ENCODE results near the gene GPC6. TPM values are rescaled to one million over a fixed set of nuclear protein-coding genes. Genes with fewer than 3 reads are reported as not detected.

GPC6 gene
- total RNA-seq, 2 experiments from 2014 or later: not detected

DNA sequence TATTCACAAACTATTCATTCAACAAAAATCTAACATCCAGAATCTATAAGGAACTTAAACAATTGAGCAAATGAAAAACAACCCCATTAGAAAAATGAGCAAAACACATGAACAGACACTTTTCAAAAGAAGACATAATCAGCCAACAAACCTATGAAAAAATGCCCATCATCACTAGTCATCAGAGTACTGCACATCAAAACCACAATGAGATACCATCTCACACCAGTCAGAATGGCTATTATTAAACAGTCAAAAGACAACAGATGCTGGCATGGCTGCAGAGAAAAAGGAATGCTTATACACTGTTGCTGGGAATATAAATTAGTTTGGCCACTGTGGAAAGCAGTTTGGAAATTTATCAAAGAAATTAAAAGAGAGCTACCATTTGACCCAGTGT is 487.6 kb downstream of the GPC6 start:
- H3K4me3 ChIP-seq (ENCODE audit: low read depth, low read length, poor library complexity, severe bottlenecking): no peak overlapping the region
- H3K36me3 ChIP-seq (ENCODE audit: insufficient read depth, low read length): no peaks in the 10 kb centered on the region
- no TSS peak for BruUV-seq (replicated peaks)
- no peak overlapping the region for H3K27ac ChIP-seq (ENCODE audit: low read depth, low read length, poor library complexity, severe bottlenecking)
- H2AFZ ChIP-seq (ENCODE audit: low read length): no peak overlapping the region
- H3K9me2 ChIP-seq (ENCODE audit: insufficient read depth, low read length): no peaks in the 10 kb centered on the region
- no peak overlapping the region for H3K4me2 ChIP-seq (ENCODE audit: low read length)
- no peaks in the 10 kb centered on the region for H3K4me1 ChIP-seq (ENCODE audit: insufficient read depth, low read length, poor library complexity, severe bottlenecking)
- ChIA-PET CTCF (ENCODE audit: unreplicated experiment) (no interaction called here), POLR2A (no interaction called here)
- no peaks in the 10 kb centered on the region for H3K9me3 ChIP-seq (ENCODE audit: low read length)
- no peaks in the 10 kb centered on the region for H3K79me2 ChIP-seq (ENCODE audit: insufficient read depth, low read depth, low read length)
- intact Hi-C loops (cut with micrococcal nuclease; ENCODE audit: unreplicated experiment): no loop called here
- no peak for TF ChIP-seq EZH2phosphoT487 (IDR thresholded peaks at IDR 0.05; ENCODE audit: borderline replicate concordance, low read depth, low read length)
- TF ChIP-seq, protein P1, sequence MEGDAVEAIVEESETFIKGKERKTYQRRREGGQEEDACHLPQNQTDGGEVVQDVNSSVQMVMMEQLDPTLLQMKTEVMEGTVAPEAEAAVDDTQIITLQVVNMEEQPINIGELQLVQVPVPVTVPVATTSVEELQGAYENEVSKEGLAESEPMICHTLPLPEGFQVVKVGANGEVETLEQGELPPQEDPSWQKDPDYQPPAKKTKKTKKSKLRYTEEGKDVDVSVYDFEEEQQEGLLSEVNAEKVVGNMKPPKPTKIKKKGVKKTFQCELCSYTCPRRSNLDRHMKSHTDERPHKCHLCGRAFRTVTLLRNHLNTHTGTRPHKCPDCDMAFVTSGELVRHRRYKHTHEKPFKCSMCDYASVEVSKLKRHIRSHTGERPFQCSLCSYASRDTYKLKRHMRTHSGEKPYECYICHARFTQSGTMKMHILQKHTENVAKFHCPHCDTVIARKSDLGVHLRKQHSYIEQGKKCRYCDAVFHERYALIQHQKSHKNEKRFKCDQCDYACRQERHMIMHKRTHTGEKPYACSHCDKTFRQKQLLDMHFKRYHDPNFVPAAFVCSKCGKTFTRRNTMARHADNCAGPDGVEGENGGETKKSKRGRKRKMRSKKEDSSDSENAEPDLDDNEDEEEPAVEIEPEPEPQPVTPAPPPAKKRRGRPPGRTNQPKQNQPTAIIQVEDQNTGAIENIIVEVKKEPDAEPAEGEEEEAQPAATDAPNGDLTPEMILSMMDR (conservative IDR thresholded peaks at IDR 0.05; ENCODE audit: low read length): no peak
- no peaks in the 10 kb centered on the region for H4K20me1 ChIP-seq (ENCODE audit: insufficient read depth, low read length)
- no peak for DNase-seq (ENCODE audit: low spot score)

DNA sequence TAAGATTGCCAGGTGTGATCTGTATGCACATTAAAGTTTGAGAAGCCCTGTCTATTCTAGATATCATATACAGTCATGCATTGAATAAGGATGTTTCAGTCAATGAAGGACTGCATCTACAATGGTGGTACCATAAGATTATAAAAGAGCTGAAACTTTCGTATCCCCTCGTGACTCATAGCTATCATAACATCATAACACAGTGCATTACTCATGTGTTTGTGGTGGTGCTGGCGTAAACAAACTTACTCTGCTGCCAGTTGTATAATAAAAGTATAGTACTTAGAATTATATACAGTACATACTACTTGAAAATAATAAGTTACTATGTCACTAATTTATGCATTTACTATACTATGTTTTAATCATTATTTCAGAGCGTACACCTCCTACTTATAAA is 489.3 kb downstream of the GPC6 start:
- Histone ChIP-seq H3K9me2 (ENCODE audit: insufficient read depth, low read length) (no peaks in the 10 kb centered on the region), H3K4me1 (ENCODE audit: insufficient read depth, low read length, poor library complexity, severe bottlenecking) (no peaks in the 10 kb centered on the region), H2AFZ (ENCODE audit: low read length) (no peak overlapping the region), H3K27ac (ENCODE audit: low read depth, low read length, poor library complexity, severe bottlenecking) (no peak overlapping the region), H3K4me3 (ENCODE audit: low read depth, low read length, poor library complexity, severe bottlenecking) (no peak overlapping the region), H3K36me3 (ENCODE audit: insufficient read depth, low read length) (no peaks in the 10 kb centered on the region), H3K9me3 (ENCODE audit: low read length) (no peaks in the 10 kb centered on the region), H4K20me1 (ENCODE audit: insufficient read depth, low read length) (no peaks in the 10 kb centered on the region), H3K4me2 (ENCODE audit: low read length) (no peak overlapping the region), H3K79me2 (ENCODE audit: insufficient read depth, low read depth, low read length) (no peaks in the 10 kb centered on the region)
- intact Hi-C loops (cut with micrococcal nuclease; ENCODE audit: unreplicated experiment): no loop called here
- TF ChIP-seq, protein P1 (conservative IDR thresholded peaks at IDR 0.05; ENCODE audit: low read length): no peak
- TF ChIP-seq EZH2phosphoT487 (IDR thresholded peaks at IDR 0.05; ENCODE audit: borderline replicate concordance, low read depth, low read length): no peak
- BruUV-seq (replicated peaks): no TSS peak
- POLR2A ChIA-PET: no interaction called here
- CTCF ChIA-PET (ENCODE audit: unreplicated experiment): no interaction called here
- no peak for DNase-seq (ENCODE audit: low spot score)

GRCh38 chr13:93716623-93717022 is 490.0 kb downstream of the GPC6 start:
- CTCF ChIA-PET (ENCODE audit: unreplicated experiment): no interaction called here
- Histone ChIP-seq H3K27ac (ENCODE audit: low read depth, low read length, poor library complexity, severe bottlenecking) (no peak overlapping the region), H3K4me1 (ENCODE audit: insufficient read depth, low read length, poor library complexity, severe bottlenecking) (no peaks in the 10 kb centered on the region), H3K36me3 (ENCODE audit: insufficient read depth, low read length) (no peaks in the 10 kb centered on the region), H3K79me2 (ENCODE audit: insufficient read depth, low read depth, low read length) (no peaks in the 10 kb centered on the region), H2AFZ (ENCODE audit: low read length) (no peak overlapping the region), H3K4me3 (ENCODE audit: low read depth, low read length, poor library complexity, severe bottlenecking) (no peak overlapping the region), H3K9me3 (ENCODE audit: low read length) (no peaks in the 10 kb centered on the region), H4K20me1 (ENCODE audit: insufficient read depth, low read length) (no peaks in the 10 kb centered on the region), H3K9me2 (ENCODE audit: insufficient read depth, low read length) (no peaks in the 10 kb centered on the region), H3K4me2 (ENCODE audit: low read length) (no peak overlapping the region)
- TF ChIP-seq, protein P1 (conservative IDR thresholded peaks at IDR 0.05; ENCODE audit: low read length): no peak
- no peak for TF ChIP-seq EZH2phosphoT487 (IDR thresholded peaks at IDR 0.05; ENCODE audit: borderline replicate concordance, low read depth, low read length)
- no peak for DNase-seq (ENCODE audit: low spot score)
- intact Hi-C loops (cut with micrococcal nuclease; ENCODE audit: unreplicated experiment): no loop called here
- BruUV-seq (replicated peaks): no TSS peak
- POLR2A ChIA-PET: no interaction called here

Measured in OCI-LY7 (cell line).